K562 (cell line): Measurements from ENCODE around the gene CD19. TPM values are rescaled to one million over a fixed set of nuclear protein-coding genes. Genes with fewer than 3 reads are reported as not detected.

Experiments used
- ASH1L ChIP-seq: fragments of 450-650 bp; IDR thresholded peaks from 2 replicates; pipeline ENCODE4 v1.6.1; 2018; ENCODE audit warnings: borderline replicate concordance, mild to moderate bottlenecking, low read depth; ENCODE audit not compliant: partially characterized antibody
- GABPB2 ChIP-seq: fragments of 250-450 bp; sonication (Bioruptor Pico); conservative IDR thresholded peaks from 2 replicates; pipeline ENCODE4 v1.5.1; 2021; ENCODE audit warnings: mild to moderate bottlenecking
- GATAD2A ChIP-seq: fragments of 450-650 bp; IDR thresholded peaks from 2 replicates; pipeline ENCODE4 v1.6.1; 2017
- KHSRP ChIP-seq: fragments of 450-650 bp; IDR thresholded peaks from 2 replicates; pipeline ENCODE4 v1.6.1; 2017
- MCM5 ChIP-seq: fragments of 450-650 bp; IDR thresholded peaks from 2 replicates; pipeline ENCODE4 v1.6.1; 2016; ENCODE audit warnings: low read depth
- POLR2AphosphoS2 ChIP-seq: IDR thresholded peaks from 2 replicates; pipeline ENCODE4 v1.6.1; 2012; ENCODE audit warnings: low read length, improper control_type of control experiment
- SREBF2 ChIP-seq: sonication (generic); formaldehyde crosslinking; IDR thresholded peaks from 2 replicates; pipeline ENCODE4 v1.4.0; 2020; ENCODE audit warnings: mild to moderate bottlenecking, missing genetic modification reagents
- SRF ChIP-seq, 2 experiments: fragments of 250-450, 450-650 bp in 1 of 2; sonication (Bioruptor Pico) in 1 of 2; sonication (generic) in 1 of 2; formaldehyde crosslinking; IDR thresholded peaks; 2 replicates each; pipeline versions ENCODE4 v1.5.0 to v1.5.1; 2020 to 2022; ENCODE audit warnings: mild to moderate bottlenecking in 1 of 2, missing genetic modification reagents in 1 of 2
- SRSF7 ChIP-seq: fragments of 200-400 bp; formaldehyde crosslinking; optimal IDR thresholded peaks from 2 replicates; pipeline ENCODE3; 2017; ENCODE audit warnings: mild to moderate bottlenecking, low read depth, low read length
- YBX1 ChIP-seq: fragments of 450-650 bp; IDR thresholded peaks from 2 replicates; pipeline ENCODE4 v1.7.1; 2016; ENCODE audit warnings: mild to moderate bottlenecking
- ZFP36 ChIP-seq: fragments of 150-350 bp; IDR thresholded peaks from 2 replicates; pipeline ENCODE4 v1.6.1; 2018; ENCODE audit warnings: low read length, low read depth; ENCODE audit not compliant: partially characterized antibody
- ZNF121 ChIP-seq: sonication (generic); formaldehyde crosslinking; conservative IDR thresholded peaks from 2 replicates; pipeline ENCODE4 v1.8.0; 2022; ENCODE audit warnings: missing genetic modification reagents
- ZNF3 ChIP-seq: fragments of 250-450 bp; sonication (Bioruptor Pico); IDR thresholded peaks from 2 replicates; pipeline ENCODE4 v1.5.0; 2021; ENCODE audit warnings: mild to moderate bottlenecking, moderate library complexity
- ZNF551 ChIP-seq: fragments of 250-450 bp; sonication (Bioruptor Pico); IDR thresholded peaks from 2 replicates; pipeline ENCODE4 v1.5.0; 2021; ENCODE audit warnings: mild to moderate bottlenecking, moderate library complexity
- ZNF583 ChIP-seq: fragments of 250-450 bp; sonication (Bioruptor Pico); IDR thresholded peaks from 2 replicates; pipeline ENCODE4 v1.4.0; 2020
- polyA plus RNA-seq, 8 experiments: library from polyadenylated mRNA; depleted of rRNA in 4 of 8; stranded (reverse) in 5 of 8; unstranded in 3 of 8; fragments of >200 nt; fragmentation: Nextera tagmentation in 2 of 8; fragmentation: Illumina TruSeq in 1 of 8; extraction: Ambion mirVana in 2 of 8; extraction: Trizol in 1 of 8; gene quantifications; 2 replicates each; pipeline versions ENCODE4 v1.2.1 to v1.2.3, GENCODE V29; 2011 to 2014; ENCODE audit warnings: inconsistent platforms in 1 of 8, missing spikeins in 1 of 8
- total RNA-seq, 7 experiments: library from RNA; depleted of rRNA in 6 of 7; stranded (reverse); fragments of >200 nt in 6 of 7; fragmentation: Illumina TruSeq in 2 of 7; extraction: Trizol in 2 of 7; gene quantifications; 2 replicates each; pipeline versions ENCODE4 v1.2.1 to v1.2.3, GENCODE V29; 2011 to 2021; ENCODE audit warnings: low replicate concordance in 1 of 7
- TF ChIP-seq, protein P1 (sequence below): fragments of 450-650 bp; IDR thresholded peaks from 2 replicates; pipeline ENCODE4 v1.6.1; 2016; ENCODE audit warnings: low read depth
- TF ChIP-seq, protein P2 (sequence below): fragments of 250-450 bp; sonication (Bioruptor Pico); IDR thresholded peaks from 2 replicates; pipeline ENCODE4 v1.8.0; 2021; ENCODE audit warnings: borderline replicate concordance, mild to moderate bottlenecking, moderate library complexity; ENCODE audit not compliant: poor library complexity, severe bottlenecking
- TF ChIP-seq, protein P3 (sequence below): fragments of 450-650 bp; formaldehyde crosslinking; IDR thresholded peaks from 2 replicates; pipeline ENCODE4 v1.4.0; 2020; ENCODE audit warnings: mild to moderate bottlenecking, moderate library complexity

Gene CD19
- total and polyA plus RNA-seq, 9 of the 15 experiments (the other 6 are each of a cell fraction or from before 2014, with no cell fraction given), result 0.27 to 3.7 (median 2.0) TPM; not detected in 1

DNA sequence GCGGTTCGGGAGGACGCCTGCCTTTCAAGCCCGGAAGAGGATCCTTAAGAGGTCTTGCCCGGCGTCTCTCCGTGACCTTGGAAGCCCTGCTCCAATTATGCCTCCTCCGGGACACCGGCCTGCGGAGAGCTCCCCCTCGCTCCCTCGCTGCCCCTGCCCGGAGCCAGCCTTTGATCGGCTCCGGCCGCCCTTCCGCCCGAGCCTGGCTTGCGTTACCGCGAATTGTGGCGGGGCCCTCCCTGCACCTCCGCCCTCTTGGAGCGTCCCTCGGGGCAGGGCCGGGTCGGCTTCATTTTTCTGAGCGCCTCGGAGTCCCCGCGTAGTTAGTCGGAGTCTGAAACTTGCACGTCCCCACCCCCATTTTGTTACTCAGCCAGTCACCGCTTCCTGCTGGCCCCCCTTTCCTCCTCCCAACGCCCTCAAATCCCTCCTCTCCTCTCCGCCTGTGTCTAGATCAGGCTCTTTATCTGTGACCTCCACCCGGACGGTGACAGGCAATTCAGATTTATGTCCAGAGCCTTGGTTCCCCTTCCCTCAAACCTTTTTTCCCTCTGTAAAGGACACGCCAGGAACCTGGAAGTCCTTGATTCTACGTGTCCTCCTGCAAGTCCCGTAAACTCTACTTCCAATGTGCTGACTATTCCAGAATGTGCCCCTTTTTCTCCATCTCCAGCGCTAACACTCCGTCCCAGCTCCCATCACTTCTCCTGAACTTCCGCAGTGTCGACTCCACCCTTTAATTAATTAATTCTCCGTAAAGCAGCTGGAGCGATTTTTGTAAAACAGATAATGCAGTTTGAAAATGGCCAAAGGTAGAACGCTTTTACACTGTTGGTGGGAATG lies 6.2 kb upstream of the CD19 start (continued):
- TF ChIP-seq, protein P1, sequence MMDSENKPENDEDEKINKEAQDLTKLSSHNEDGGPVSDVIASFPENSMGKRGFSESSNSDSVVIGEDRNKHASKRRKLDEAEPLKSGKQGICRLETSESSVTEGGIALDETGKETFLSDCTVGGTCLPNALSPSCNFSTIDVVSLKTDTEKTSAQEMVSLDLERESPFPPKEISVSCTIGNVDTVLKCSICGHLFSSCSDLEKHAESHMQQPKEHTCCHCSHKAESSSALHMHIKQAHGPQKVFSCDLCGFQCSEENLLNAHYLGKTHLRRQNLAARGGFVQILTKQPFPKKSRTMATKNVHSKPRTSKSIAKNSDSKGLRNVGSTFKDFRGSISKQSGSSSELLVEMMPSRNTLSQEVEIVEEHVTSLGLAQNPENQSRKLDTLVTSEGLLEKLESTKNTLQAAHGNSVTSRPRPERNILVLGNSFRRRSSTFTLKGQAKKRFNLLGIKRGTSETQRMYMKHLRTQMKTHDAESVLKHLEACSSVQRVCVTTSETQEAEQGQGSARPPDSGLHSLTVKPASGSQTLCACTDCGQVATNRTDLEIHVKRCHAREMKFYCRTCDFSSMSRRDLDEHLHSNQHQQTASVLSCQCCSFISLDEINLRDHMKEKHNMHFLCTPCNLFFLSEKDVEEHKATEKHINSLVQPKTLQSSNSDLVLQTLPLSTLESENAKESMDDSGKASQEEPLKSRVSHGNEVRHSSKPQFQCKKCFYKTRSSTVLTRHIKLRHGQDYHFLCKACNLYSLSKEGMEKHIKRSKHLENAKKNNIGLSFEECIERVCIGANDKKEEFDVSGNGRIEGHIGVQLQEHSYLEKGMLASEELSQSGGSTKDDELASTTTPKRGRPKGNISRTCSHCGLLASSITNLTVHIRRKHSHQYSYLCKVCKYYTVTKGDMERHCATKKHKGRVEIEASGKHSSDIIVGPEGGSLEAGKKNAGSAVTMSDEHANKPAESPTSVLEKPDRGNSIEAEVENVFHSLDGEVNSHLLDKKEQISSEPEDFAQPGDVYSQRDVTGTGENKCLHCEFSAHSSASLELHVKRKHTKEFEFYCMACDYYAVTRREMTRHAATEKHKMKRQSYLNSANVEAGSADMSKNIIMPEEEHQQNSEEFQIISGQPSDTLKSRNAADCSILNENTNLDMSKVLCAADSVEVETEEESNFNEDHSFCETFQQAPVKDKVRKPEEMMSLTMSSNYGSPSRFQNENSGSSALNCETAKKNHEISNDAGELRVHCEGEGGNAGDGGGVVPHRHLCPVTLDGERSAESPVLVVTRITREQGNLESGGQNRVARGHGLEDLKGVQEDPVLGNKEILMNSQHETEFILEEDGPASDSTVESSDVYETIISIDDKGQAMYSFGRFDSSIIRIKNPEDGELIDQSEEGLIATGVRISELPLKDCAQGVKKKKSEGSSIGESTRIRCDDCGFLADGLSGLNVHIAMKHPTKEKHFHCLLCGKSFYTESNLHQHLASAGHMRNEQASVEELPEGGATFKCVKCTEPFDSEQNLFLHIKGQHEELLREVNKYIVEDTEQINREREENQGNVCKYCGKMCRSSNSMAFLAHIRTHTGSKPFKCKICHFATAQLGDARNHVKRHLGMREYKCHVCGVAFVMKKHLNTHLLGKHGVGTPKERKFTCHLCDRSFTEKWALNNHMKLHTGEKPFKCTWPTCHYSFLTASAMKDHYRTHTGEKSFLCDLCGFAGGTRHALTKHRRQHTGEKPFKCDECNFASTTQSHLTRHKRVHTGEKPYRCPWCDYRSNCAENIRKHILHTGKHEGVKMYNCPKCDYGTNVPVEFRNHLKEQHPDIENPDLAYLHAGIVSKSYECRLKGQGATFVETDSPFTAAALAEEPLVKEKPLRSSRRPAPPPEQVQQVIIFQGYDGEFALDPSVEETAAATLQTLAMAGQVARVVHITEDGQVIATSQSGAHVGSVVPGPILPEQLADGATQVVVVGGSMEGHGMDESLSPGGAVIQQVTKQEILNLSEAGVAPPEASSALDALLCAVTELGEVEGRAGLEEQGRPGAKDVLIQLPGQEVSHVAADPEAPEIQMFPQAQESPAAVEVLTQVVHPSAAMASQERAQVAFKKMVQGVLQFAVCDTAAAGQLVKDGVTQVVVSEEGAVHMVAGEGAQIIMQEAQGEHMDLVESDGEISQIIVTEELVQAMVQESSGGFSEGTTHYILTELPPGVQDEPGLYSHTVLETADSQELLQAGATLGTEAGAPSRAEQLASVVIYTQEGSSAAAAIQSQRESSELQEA, result no peak
- TF ChIP-seq, protein P2, sequence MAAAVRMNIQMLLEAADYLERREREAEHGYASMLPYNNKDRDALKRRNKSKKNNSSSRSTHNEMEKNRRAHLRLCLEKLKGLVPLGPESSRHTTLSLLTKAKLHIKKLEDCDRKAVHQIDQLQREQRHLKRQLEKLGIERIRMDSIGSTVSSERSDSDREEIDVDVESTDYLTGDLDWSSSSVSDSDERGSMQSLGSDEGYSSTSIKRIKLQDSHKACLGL (CRISPR knock-in tag), result no peak
- TF ChIP-seq ZFP36, result no peak
- TF ChIP-seq ASH1L, result peak; percentile 13
- no peak for TF ChIP-seq SRSF7
- peak; percentile 45; the same call in 1 of the 2 replicates for TF ChIP-seq ZNF583
- no peak for TF ChIP-seq ZNF121 (CRISPR knock-in tag)
- no peak for TF ChIP-seq YBX1
- TF ChIP-seq ZNF551 (CRISPR knock-in tag), result no peak
- TF ChIP-seq SRF (CRISPR knock-in tag; IDR thresholded peaks at IDR 0.05), result 0 out of 4 replicates have a peak, but pooled peaks of 1 of the 2 experiments have one; percentile 48
- TF ChIP-seq SREBF2 (CRISPR knock-in tag), result no peak
- TF ChIP-seq, protein P3, sequence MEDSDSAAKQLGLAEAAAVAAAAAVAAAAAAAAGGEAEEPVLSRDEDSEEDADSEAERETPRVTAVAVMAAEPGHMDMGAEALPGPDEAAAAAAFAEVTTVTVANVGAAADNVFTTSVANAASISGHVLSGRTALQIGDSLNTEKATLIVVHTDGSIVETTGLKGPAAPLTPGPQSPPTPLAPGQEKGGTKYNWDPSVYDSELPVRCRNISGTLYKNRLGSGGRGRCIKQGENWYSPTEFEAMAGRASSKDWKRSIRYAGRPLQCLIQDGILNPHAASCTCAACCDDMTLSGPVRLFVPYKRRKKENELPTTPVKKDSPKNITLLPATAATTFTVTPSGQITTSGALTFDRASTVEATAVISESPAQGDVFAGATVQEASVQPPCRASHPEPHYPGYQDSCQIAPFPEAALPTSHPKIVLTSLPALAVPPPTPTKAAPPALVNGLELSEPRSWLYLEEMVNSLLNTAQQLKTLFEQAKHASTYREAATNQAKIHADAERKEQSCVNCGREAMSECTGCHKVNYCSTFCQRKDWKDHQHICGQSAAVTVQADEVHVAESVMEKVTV (CRISPR knock-in tag), result peak; percentile 8; the same call in 1 of the 2 replicates
- TF ChIP-seq POLR2AphosphoS2, result 0 out of 2 replicates have a peak, but pooled peaks have one; percentile 59
- TF ChIP-seq ZNF3 (CRISPR knock-in tag), result no peak
- no peak for TF ChIP-seq MCM5
- no peak for TF ChIP-seq GABPB2 (CRISPR knock-in tag)
- TF ChIP-seq KHSRP, result 0 out of 2 replicates have a peak, but pooled peaks have one; percentile 22
- TF ChIP-seq GATAD2A, result no peak; the same call in none of the 2 replicates
